Measurements from ENCODE around the gene SLC51A.

GRCh38 chr3:196232154-196232881, 16.0 kb downstream of the SLC51A start:
- TF ChIP-seq, protein P1, sequence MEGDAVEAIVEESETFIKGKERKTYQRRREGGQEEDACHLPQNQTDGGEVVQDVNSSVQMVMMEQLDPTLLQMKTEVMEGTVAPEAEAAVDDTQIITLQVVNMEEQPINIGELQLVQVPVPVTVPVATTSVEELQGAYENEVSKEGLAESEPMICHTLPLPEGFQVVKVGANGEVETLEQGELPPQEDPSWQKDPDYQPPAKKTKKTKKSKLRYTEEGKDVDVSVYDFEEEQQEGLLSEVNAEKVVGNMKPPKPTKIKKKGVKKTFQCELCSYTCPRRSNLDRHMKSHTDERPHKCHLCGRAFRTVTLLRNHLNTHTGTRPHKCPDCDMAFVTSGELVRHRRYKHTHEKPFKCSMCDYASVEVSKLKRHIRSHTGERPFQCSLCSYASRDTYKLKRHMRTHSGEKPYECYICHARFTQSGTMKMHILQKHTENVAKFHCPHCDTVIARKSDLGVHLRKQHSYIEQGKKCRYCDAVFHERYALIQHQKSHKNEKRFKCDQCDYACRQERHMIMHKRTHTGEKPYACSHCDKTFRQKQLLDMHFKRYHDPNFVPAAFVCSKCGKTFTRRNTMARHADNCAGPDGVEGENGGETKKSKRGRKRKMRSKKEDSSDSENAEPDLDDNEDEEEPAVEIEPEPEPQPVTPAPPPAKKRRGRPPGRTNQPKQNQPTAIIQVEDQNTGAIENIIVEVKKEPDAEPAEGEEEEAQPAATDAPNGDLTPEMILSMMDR (IDR thresholded peaks at IDR 0.05) = no peak
- TF ChIP-seq POLR2A (IDR thresholded peaks at IDR 0.05) = no peak

Data from Peyer's patch (tissue), 4 donors.